GM18502 (cell line): Measurements from ENCODE around the gene MMP27.

Experiments
- ATAC-seq: cut with Tn5 transposase; IDR thresholded peaks from one replicate; pipeline ENCODE4 v1.9.1; 2021; ENCODE audit warnings: mild to moderate bottlenecking; ENCODE audit not compliant: unreplicated experiment, poor library complexity

The MMP27 gene

DNA sequence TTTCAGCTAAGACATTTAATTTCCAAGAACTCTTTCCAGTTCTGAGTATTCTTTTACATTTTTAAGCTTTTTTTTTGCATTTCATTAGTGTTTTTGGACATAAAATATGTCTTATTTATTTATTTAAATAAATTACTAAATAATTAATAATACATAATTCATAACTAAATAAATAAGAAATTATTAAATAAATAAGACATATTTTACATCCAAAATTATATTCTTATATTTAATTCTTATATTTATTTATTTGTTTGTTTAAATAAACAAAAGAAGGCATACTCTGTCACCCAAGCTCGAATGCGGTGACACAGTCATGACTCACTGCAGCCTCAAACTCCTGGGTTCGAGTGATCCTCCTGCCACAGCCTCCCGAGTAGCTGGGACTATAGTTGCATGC, 3.1 kb upstream of the MMP27 start:
- no peak for ATAC-seq

DNA sequence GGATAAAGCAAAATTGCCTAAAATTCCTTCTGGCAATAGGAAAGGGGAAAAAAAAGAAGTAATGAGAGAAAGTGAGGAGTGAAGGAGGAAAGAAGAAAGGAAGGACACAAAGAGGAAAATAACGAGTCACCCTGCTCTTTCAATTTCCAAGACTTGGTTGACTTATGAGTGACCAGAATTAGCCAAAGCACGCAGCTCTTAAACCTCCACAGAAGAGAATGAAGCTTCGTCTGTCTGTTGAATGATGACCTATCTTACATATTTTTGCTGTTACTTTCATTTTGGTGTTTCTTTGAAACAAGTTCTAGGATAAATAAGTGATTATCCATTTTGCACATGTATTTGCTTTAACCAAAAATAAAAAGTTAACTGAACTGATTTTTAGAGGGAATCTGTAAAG, 728 bp downstream of the MMP27 start:
- no peak for ATAC-seq

DNA sequence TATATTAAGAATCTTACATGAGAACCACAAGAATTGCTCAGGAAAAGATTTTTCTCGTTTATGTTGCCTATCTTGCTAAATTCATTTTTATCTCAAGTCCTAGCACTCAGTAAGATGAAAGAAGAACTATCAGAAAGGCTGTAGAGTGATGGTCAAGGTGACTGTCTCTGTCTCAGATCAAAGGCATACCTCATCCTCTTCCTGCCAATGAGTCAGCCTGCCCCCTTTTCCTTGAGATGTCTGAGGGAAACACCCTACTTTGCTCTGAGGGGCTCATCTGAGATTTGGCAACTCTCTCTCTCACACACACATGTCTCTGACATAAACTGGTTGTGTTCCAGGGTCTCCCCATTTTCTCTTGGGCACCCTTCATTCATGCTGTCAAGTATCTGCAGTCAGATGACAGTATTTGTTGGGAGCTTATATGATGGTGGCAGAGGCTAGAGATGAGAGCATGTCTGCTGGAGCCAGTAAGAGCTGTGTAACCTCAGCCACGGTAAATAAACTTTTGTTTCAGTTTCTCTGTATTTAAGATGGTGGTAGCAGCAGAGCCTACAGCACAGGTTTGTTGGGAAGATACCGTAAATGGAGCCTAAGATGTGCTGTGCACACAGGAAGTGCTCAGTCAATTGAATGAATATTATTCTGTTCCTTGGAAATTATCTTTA, 1.6 kb downstream of the MMP27 start:
- ATAC-seq = no peak

DNA sequence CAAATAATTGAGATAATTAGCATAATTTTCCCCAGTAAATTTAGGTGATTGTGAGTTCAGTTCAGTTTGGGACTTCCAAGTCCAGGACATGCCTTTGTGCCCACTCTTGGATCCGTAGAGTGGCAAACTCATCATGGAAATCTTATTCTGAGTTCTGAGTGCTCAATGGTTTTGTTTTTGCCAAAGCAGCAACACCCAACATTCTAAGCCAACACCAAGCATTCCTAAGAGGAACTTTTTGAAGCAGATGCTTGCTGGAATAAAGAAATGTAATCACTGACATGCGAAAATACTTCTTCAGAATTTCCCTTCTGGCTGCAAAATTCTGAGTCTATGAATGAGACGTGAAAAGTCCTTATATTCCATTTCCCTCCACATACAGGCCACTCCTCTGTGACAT, 10.4 kb downstream of the MMP27 start:
- ATAC-seq = no peak

DNA sequence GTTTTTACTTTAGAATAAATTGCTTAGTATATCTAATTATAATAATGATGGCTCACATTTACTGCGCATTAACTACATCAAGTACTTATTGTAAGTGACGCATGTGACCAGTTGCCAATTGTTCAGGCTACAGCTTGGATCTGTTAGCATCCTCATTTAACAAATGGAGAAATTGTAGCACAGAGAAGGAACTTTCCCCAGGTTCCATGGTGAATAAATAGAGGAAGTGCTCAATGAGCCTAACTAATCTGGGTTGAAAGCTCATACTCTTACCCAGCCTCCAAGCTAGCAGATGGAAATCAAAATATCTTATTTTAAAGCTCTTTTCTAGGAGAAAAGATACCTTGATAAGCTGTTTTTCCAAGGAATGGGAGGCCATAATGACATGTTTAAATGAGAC, 19.8 kb downstream of the MMP27 start:
- ATAC-seq = no peak

- no peak for ATAC-seq
These were observed 20.2 kb downstream of the MMP27 start for GRCh38 chr11:102685338-102685737.

- no peak for ATAC-seq
These were observed 22.3 kb downstream of the MMP27 start for GRCh38 chr11:102683277-102683676.

GRCh38 chr11:102680945-102681344, 24.6 kb downstream of the MMP27 start:
- no peak for ATAC-seq

DNA sequence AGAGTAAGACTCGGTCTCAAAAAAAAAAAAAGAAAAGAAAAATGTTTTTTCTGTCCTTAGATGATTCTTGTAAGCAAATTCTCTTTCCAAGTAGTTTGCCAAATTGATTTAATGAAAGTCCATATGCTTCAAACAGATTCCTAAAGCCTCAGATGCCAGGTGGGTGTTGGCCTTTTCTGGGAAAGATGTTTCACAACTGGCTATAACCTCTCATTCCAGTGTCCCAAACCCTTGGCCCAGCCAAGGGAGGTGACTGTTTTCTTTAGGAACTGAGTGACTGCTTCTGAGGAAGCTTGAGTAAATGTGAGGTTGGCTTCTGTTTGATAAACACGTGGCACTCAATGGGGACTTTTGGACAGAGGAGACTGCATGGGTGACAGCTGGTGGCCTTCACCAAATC, 27.5 kb downstream of the MMP27 start:
- no peak for ATAC-seq

DNA sequence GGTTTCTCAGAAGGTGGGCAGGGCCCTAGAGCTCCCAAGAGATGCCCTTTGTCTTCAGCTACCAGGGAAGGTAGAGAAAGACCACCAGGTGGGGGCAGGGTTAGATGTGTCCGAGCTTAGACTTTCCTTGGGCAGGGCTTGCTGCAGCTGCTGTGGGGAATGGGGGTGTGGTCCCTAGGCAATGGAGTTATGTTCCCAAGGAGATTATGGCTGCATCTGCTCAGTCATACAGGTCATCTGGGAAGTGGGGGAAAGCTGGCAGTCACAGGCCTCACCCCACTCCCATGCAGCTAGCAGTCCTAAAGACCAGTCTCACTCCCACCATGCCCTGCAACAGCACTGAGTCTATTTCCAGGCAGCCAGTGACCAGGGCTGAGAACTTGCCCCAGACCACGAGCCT, 29.5 kb downstream of the MMP27 start:
- ATAC-seq = no peak

DNA sequence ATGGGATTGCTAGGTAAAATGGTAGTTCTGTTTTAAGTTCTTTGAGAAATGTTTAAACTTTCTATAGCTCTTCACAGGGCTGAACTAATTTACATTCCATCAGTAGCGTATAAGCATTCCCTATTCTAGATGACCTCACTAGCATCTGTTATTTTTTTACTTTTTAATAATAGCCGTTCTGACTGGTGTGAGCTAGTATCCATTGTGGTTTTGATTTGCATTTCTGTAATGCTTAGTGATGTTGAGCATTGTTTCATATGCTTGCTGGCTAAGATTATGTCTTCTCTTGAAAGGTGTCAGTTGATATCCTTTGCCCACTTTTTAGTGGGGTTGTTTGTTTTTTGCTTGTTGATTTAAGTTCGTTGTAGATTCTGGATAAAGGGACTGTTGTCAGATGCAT, 35.9 kb downstream of the MMP27 start:
- ATAC-seq = peak; percentile 56

GRCh38 chr11:102666331-102666957, 39.1 kb downstream of the MMP27 start:
- peak; percentile 63 for ATAC-seq

GRCh38 chr11:102664001-102664752, 41.4 kb downstream of the MMP27 start:
- ATAC-seq = peak; percentile 58

DNA sequence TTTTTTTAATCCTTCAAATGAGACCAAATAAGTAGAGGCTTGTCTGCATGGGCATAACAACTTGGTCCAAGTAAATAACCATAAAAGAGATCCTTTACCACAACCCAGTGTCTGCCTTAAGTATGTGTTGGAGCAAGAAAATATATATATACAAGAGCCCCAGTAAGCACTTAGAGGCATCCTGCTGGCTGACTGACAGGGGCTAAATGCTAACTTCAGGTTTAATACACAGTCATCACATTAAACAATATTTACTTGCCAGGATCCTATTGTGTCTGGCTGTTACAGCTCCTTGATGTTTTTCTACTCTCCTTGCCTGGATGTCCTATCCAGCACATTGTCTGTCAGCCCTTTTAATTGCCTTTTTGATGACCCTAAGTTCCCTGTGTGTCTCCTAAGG, 43.0 kb downstream of the MMP27 start:
- no peak for ATAC-seq

- ATAC-seq = no peak
These were observed 44.5 kb downstream of the MMP27 start for GRCh38 chr11:102661040-102661439.

GRCh38 chr11:102656528-102656927, 49.0 kb downstream of the MMP27 start:
- ATAC-seq = no peak

- ATAC-seq = no peak
These were observed 50.0 kb downstream of the MMP27 start for GRCh38 chr11:102655547-102655946.

- no peak for ATAC-seq
These were observed 50.8 kb downstream of the MMP27 start for GRCh38 chr11:102654761-102655160.

DNA sequence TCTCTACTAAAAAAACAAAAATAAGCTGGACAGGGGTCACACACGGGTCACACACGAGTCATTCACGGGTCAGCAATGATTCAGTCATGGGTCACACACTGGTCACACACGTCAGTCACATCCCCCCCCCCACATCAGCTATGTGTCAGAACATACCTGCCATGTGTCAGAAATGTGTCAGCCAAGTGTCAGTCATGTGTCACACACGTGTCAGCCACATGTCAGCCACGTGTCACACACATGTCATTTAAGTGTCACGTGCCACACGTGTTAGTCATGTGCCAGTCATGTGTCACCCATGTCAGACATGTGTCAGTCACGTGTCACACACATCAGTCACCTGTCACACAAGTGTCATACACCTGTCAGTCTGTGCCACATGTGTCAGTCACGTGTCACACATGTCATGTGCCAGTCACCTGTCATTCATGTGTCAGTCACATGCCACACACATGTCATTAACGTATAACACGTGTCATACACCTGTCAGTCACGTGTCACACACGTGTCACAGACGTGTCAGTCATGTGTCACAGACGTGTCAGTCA, 51.8 kb downstream of the MMP27 start:
- ATAC-seq = no peak

GRCh38 chr11:102647430-102647829, 58.1 kb downstream of the MMP27 start:
- ATAC-seq = no peak

- no peak for ATAC-seq
These were observed 61.6 kb downstream of the MMP27 start for GRCh38 chr11:102643941-102644340.
